ENCODE measurements around the gene SMURF2.

DNA sequence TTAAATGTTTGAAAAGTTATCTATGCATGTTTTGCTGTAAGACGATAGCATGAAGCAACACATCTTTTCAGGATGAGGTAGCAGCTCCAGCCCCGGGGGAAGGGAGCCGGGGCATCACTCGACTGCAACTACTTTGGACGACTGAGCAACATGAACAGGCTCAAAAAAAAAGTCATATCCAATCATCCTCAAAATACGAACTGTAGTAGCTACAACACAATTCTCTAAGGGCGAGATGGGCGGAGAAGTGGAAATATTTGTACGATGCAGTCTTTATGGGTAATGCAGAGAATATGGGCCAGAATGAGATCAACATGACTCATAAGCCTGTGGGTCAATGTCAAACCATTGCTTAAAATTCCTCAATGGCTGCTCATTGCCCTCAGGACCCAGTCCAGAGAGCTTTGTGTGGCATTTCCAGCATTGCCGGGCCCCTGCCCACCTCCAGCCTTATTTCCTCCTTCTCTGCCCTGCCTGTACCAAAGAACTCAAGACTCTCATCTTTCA is 17.7 kb upstream of the SMURF2 start:
- TF ChIP-seq ZNF384 (IDR thresholded peaks at IDR 0.05) (no peak), BHLHE40 (IDR thresholded peaks at IDR 0.05; ENCODE audit: borderline replicate concordance) (no peak), FOXA1 (IDR thresholded peaks at IDR 0.05) (no peak), SUZ12 (IDR thresholded peaks at IDR 0.05) (no peak), L3MBTL2 (conservative IDR thresholded peaks at IDR 0.05) (no peak), TARDBP (IDR thresholded peaks at IDR 0.05) (no peak), ELF4 (IDR thresholded peaks at IDR 0.05) (no peak), HDGF (IDR thresholded peaks at IDR 0.05; ENCODE audit: borderline replicate concordance) (no peak)
